ENCODE results near the gene C2orf66.

C2orf66 gene

GRCh38 chr2:196830701-196831100 lies 21.5 kb upstream of the C2orf66 start:
- no peak overlapping the region for H3K27ac ChIP-seq (ENCODE audit: poor library complexity, severe bottlenecking)
- peaks cover 13% of the 10 kb centered on the region for H3K36me3 ChIP-seq (ENCODE audit: low read depth)
- DNase-seq (ENCODE audit: low spot score) (no peak), ATAC-seq (ENCODE audit: low read depth) (no peak)
- H3K4me1 ChIP-seq (ENCODE audit: insufficient read depth, poor library complexity, severe bottlenecking), result peaks cover under 1% of the 10 kb centered on the region
- no peak for TF ChIP-seq CTCF (IDR thresholded peaks at IDR 0.05; ENCODE audit: poor library complexity, severe bottlenecking)
- no peaks in the 10 kb centered on the region for H3K9me3 ChIP-seq (ENCODE audit: severe bottlenecking)
- H3K27me3 ChIP-seq (ENCODE audit: insufficient read depth, poor library complexity, severe bottlenecking), result no peaks in the 10 kb centered on the region
- H3K4me3 ChIP-seq (ENCODE audit: severe bottlenecking), result no peak overlapping the region

- H3K27ac ChIP-seq (ENCODE audit: poor library complexity, severe bottlenecking), result no peak overlapping the region
- H3K9me3 ChIP-seq (ENCODE audit: severe bottlenecking), result no peaks in the 10 kb centered on the region
- peaks cover 5% of the 10 kb centered on the region for H3K4me1 ChIP-seq (ENCODE audit: insufficient read depth, poor library complexity, severe bottlenecking)
- TF ChIP-seq CTCF (IDR thresholded peaks at IDR 0.05; ENCODE audit: poor library complexity, severe bottlenecking), result no peak
- no peak for ATAC-seq (ENCODE audit: low read depth)
- H3K4me3 ChIP-seq (ENCODE audit: severe bottlenecking), result no peak overlapping the region
- DNase-seq (ENCODE audit: low spot score), result no peak
- no peaks in the 10 kb centered on the region for H3K27me3 ChIP-seq (ENCODE audit: insufficient read depth, poor library complexity, severe bottlenecking)
- no peaks in the 10 kb centered on the region for H3K36me3 ChIP-seq (ENCODE audit: low read depth)
These were observed 18.2 kb upstream of the C2orf66 start for GRCh38 chr2:196827356-196827755.

GRCh38 chr2:196823750-196824522 lies 14.8 kb upstream of the C2orf66 start:
- ATAC-seq (ENCODE audit: low read depth) (peak; percentile 92), DNase-seq (ENCODE audit: low spot score) (no peak)
- TF ChIP-seq CTCF (IDR thresholded peaks at IDR 0.05; ENCODE audit: poor library complexity, severe bottlenecking), result no peak
- Histone ChIP-seq H3K27me3 (ENCODE audit: insufficient read depth, poor library complexity, severe bottlenecking) (no peaks in the 10 kb centered on the region), H3K4me3 (ENCODE audit: severe bottlenecking) (no peak overlapping the region), H3K36me3 (ENCODE audit: low read depth) (no peaks in the 10 kb centered on the region), H3K4me1 (ENCODE audit: insufficient read depth, poor library complexity, severe bottlenecking) (peaks cover 5% of the 10 kb centered on the region), H3K9me3 (ENCODE audit: severe bottlenecking) (no peaks in the 10 kb centered on the region), H3K27ac (ENCODE audit: poor library complexity, severe bottlenecking) (peak overlapping the region; percentile 23)

GRCh38 chr2:196821195-196821594 lies 12.0 kb upstream of the C2orf66 start:
- no peak for DNase-seq (ENCODE audit: low spot score)
- Histone ChIP-seq H3K4me1 (ENCODE audit: insufficient read depth, poor library complexity, severe bottlenecking) (peaks cover 5% of the 10 kb centered on the region), H3K27ac (ENCODE audit: poor library complexity, severe bottlenecking) (no peak overlapping the region), H3K4me3 (ENCODE audit: severe bottlenecking) (no peak overlapping the region), H3K9me3 (ENCODE audit: severe bottlenecking) (no peaks in the 10 kb centered on the region), H3K36me3 (ENCODE audit: low read depth) (no peaks in the 10 kb centered on the region), H3K27me3 (ENCODE audit: insufficient read depth, poor library complexity, severe bottlenecking) (no peaks in the 10 kb centered on the region)
- ATAC-seq (ENCODE audit: low read depth), result peak; percentile 42; the same call in 1 of the 3 replicates
- no peak for TF ChIP-seq CTCF (IDR thresholded peaks at IDR 0.05; ENCODE audit: poor library complexity, severe bottlenecking)

- Histone ChIP-seq H3K27ac (ENCODE audit: poor library complexity, severe bottlenecking) (no peak overlapping the region), H3K4me1 (ENCODE audit: insufficient read depth, poor library complexity, severe bottlenecking) (no peaks in the 10 kb centered on the region), H3K9me3 (ENCODE audit: severe bottlenecking) (no peaks in the 10 kb centered on the region), H3K4me3 (ENCODE audit: severe bottlenecking) (no peak overlapping the region), H3K27me3 (ENCODE audit: insufficient read depth, poor library complexity, severe bottlenecking) (no peaks in the 10 kb centered on the region), H3K36me3 (ENCODE audit: low read depth) (no peaks in the 10 kb centered on the region)
- ATAC-seq (ENCODE audit: low read depth) (no peak), DNase-seq (ENCODE audit: low spot score) (no peak)
- TF ChIP-seq CTCF (IDR thresholded peaks at IDR 0.05; ENCODE audit: poor library complexity, severe bottlenecking), result no peak
These were observed 981 bp downstream of the C2orf66 start for GRCh38 chr2:196808083-196808665.

Measured in RWPE2 (cell line).